ENCODE data around the gene SLX1A. TPM values are rescaled to one million over a fixed set of nuclear protein-coding genes. Genes with fewer than 3 reads are reported as not detected.

Gene SLX1A
- 31.9 and 47.6 TPM in 2 replicates for total RNA-seq

DNA sequence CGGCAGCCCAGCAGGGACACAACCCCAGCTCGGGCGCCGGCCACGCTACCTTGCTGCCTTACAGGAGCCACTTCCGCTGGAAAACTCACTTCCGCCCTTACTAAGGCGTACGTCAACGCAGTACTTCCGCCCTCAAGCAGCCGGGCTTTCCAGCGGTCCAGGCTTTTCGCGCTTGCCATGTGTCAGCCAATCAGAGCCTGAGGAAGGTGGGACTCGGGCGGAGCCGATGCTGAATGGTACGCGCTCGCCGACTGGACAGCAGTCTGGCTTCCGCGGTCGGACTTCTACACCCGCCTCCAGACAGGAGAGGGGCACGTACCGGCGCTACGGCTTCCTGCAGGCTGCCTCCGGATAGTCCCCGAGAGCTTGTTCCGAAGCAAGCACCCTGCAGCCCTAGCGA lies at the start of gene SLX1A, which contains the start of gene BOLA2B:
Gene SLX1A, plus strand, starts transcription at position 261 of the 400 bp plus-strand sequence. CDS start 210 bp downstream, outside the sequence.
Gene BOLA2B, minus strand, starts transcription at position 52 of the 400 bp plus-strand sequence. CDS start 71 bp downstream, outside the sequence.

DNA sequence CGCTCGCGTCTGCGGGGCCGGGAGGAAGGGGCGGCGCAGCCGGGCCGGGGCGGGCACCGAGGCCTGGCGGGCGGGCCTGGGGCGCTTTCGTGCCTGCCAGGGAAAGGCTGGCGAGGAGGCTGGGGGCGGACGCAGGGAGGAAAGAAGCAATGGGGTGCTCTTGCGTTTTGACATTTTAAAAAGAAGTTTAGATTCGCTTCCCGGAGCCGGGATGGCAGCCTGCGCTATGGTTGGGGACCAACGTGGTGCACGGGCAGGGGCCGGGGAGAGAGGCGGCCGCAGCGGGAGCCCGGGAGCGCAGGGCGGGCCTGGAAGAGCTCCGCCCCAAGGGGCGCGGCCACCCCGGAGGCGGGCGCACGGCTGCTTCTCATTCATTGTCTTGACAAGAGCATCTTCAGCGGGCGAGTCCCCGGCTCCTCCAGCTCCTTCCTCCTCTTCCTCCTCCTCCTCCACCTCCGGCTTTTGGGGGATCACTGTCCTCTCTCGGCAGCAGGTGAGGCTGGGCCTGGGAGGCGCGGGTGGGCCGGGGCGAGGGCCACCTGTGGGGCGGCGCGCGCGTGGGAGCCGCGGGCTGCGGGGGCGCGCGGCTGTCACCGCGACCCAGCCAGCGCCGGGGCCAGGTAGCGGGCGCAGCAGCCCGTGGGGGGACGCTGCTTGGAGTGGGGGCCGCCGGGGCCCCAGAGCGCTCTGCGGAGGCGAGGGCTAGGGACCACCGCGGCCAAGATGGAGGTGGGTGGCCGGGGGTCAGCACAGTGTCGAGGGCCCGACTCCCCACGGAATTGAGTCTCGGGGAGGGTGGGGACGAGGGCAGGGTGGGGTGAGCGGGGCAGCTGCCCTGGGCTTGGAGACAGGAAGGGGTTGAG lies 10.2 kb upstream of the SLX1A start, which contains the start of gene CORO1A:
Gene CORO1A, plus strand, starts transcription at position 370 of the 863 bp plus-strand sequence. CDS start 1,608 bp downstream, outside the sequence.

DNA sequence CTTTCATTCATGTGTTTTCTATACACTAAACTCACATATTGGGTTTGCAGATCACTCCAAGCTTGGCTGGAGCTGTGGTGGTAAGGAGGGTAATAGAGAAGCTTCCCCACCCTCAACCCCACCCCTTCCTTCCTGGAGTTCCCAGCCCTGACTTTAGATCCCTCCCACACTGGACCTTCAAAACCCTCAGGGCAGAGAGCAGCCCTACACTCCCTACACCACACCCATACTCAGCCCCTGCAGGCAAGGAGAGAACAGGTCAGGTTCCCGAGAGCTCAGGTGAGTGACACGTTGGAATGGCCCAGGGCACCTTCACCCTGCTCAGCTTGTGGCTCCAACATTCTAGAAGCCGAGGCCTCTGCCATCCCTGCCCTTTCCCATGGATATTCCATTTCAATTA lies 5.4 kb downstream of the SLX1A start, which contains the start of gene SULT1A3:
Gene SULT1A3, plus strand, starts transcription at position 207 of the 400 bp plus-strand sequence. CDS start 1,474 bp downstream, outside the sequence.

Other genes starting within 250 kb of the SLX1A start
- gene TMEM219, start 231.8 kb upstream of the SLX1A start, total RNA-seq = 145 and 159 TPM in 2 replicates
- gene TAOK2, start 220.0 kb upstream of the SLX1A start, total RNA-seq = 72.7 and 73.7 TPM in 2 replicates
- gene HIRIP3, start 198.3 kb upstream of the SLX1A start, total RNA-seq = 12.1 and 19.0 TPM in 2 replicates
- gene INO80E, start 197.6 kb upstream of the SLX1A start, total RNA-seq = 86.9 and 128 TPM in 2 replicates
- gene DOC2A, start 182.8 kb upstream of the SLX1A start, total RNA-seq = 0.39 TPM in 1 of 2 replicates, not detected in the other
- not detected in 2 replicates for gene C16orf92, start 170.7 kb upstream of the SLX1A start, total RNA-seq
- gene TLCD3B, start 162.6 kb upstream of the SLX1A start, total RNA-seq = 0.34 TPM in 1 of 2 replicates, not detected in the other
- 1,206 and 1,287 TPM in 2 replicates for gene ALDOA, start 128.1 kb upstream of the SLX1A start, total RNA-seq
- gene PPP4C, start 117.9 kb upstream of the SLX1A start, total RNA-seq = 120 and 147 TPM in 2 replicates
- gene TBX6, start 102.0 kb upstream of the SLX1A start, total RNA-seq = 0.10 TPM in 1 of 2 replicates, not detected in the other
- gene YPEL3, start 97.7 kb upstream of the SLX1A start, total RNA-seq = 17.7 and 21.3 TPM in 2 replicates
- 0.49 and 0.80 TPM in 2 replicates for gene GDPD3, start 80.3 kb upstream of the SLX1A start, total RNA-seq
- gene MAPK3, start 70.7 kb upstream of the SLX1A start, total RNA-seq = 127 and 147 TPM in 2 replicates
- gene CORO1A, start 10.3 kb upstream of the SLX1A start, total RNA-seq = 4.5 and 7.1 TPM in 2 replicates
- gene BOLA2B, start 209 bp upstream of the SLX1A start, total RNA-seq = 512 and 763 TPM in 2 replicates
- gene SULT1A3, start 5.4 kb downstream of the SLX1A start, total RNA-seq = 9.0 and 26.8 TPM in 2 replicates
- gene NPIPB13, start 54.6 kb downstream of the SLX1A start, total RNA-seq = 0.10 and 0.27 TPM in 2 replicates
- gene CD2BP2, start 161.4 kb downstream of the SLX1A start, total RNA-seq = 66.4 and 71.7 TPM in 2 replicates
- 46.5 and 51.0 TPM in 2 replicates for gene TBC1D10B, start 176.6 kb downstream of the SLX1A start, total RNA-seq
- gene MYL11, start 180.9 kb downstream of the SLX1A start, total RNA-seq = not detected in 2 replicates
- not detected in 2 replicates for gene SEPTIN1, start 188.7 kb downstream of the SLX1A start, total RNA-seq
- gene ZNF48, start 201.5 kb downstream of the SLX1A start, total RNA-seq = 4.4 and 4.8 TPM in 2 replicates
- gene ZNF771, start 213.7 kb downstream of the SLX1A start, total RNA-seq = 5.3 and 6.7 TPM in 2 replicates
- gene DCTPP1, start 236.2 kb downstream of the SLX1A start, total RNA-seq = 70.2 and 71.6 TPM in 2 replicates